ENCODE measurements around the gene FAF1.
"Not testable (repeated sequence)": the region's sequence is repeated elsewhere in the genome, so short reads cannot be mapped to it uniquely, and the experiment has no call there.

FAF1 gene

DNA sequence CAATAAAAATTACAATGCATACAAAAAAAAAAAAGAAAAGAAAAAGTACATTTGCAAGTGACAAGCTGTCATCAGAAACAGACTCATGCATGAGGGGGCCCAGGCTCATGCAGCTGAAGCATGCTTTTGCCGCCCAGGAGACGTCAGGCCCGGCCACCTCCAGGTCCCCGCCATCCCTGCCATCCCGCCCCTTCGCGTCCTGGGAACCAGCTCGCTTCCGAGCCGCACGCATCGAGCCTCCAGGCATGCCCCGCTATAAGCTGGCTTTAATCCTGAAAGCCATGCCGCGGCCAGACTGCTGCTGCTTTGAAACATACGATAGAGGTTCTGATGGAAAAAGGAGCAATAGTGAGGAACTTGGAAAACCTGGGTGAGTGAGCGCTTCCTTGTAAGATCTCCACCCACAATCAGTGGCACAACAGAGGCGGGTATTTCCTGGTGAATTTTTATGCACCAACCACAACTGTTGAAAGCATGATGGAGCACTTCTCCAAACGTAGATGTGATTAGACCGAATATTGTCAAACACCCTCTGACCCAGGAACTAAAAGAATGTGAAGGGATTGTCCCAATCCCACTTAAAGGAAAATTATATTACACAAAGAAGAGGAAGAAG, 113.7 kb downstream of the FAF1 start:
- Histone ChIP-seq H3K27me3 (ENCODE audit: insufficient read depth, low read length) (no peaks in the 10 kb centered on the region), H3K4me3 (ENCODE audit: low read length) (no peak overlapping the region), H3K4me1 (ENCODE audit: insufficient read depth, low read length) (0 out of 2 replicates have a peak, but pooled peaks cover 4% of the 10 kb centered on the region), H3K9me3 (ENCODE audit: insufficient read depth, low read depth, low read length) (peaks cover 4% of the 10 kb centered on the region; the same call in 1 of the 2 replicates), H3K36me3 (ENCODE audit: insufficient read depth, low read length) (no peaks in the 10 kb centered on the region), H3K9ac (ENCODE audit: low read depth, low read length) (no peak overlapping the region), H3K27ac (ENCODE audit: low read depth, low read length) (no peak overlapping the region)
- WGBS, result 94% methylated on average over 20 of the region's 20 CpGs

DNA sequence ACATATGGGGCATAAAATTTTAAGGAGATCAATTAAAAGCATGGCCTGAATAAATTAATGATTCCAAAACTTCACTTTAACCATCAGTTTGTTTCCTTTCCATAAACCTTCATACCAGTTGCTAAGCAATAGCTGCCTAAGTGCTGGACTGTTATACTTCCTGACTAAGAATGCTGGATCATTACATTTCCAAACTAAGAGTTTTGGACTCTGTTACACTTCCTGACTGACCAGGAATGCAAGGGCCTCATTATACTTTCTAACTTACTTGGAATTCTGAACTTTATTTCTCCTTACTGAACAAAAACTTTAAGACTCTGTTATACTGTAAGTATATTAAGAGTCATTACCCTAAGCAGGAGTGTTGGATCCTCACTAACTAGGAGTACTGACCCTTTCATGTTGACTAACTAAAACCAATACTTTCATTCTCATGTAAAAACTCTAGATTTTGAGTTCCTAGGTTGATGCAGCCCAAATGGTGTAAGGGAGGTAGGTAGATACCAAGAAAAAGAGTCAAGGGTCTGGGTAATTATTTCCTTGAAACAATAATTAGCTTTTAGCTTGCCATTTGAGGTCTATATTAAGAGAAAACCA, 118.2 kb downstream of the FAF1 start:
- no peak overlapping the region for H3K4me3 ChIP-seq (ENCODE audit: low read length)
- H3K27me3 ChIP-seq (ENCODE audit: insufficient read depth, low read length), result no peaks in the 10 kb centered on the region
- no peaks in the 10 kb centered on the region for H3K36me3 ChIP-seq (ENCODE audit: insufficient read depth, low read length)
- no peaks in the 10 kb centered on the region for H3K9me3 ChIP-seq (ENCODE audit: insufficient read depth, low read depth, low read length)
- 0 out of 2 replicates have a peak, but pooled peaks cover 4% of the 10 kb centered on the region for H3K4me1 ChIP-seq (ENCODE audit: insufficient read depth, low read length)
- no peak overlapping the region for H3K9ac ChIP-seq (ENCODE audit: low read depth, low read length)
- no peak overlapping the region for H3K27ac ChIP-seq (ENCODE audit: low read depth, low read length)

DNA sequence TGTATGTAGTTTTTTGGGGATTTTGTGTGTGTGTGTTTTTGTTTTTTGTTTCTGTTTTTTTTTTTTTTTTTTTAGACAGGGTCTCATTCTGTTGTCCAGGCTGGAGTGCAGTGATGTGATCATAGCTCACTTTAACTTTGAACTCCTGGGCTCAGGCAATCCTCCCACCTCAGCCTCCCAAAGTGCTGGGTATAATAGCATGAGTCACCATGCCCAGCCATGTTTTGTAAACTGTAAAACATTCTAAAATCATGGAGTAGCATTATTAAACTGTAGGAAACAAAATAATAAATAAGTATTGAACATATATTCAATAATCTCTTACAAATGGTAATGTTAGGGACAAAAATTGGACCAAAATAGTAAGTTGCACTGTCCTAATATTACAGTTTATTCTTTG, 124.0 kb downstream of the FAF1 start:
- peaks cover 3% of the 10 kb centered on the region; the same call in 1 of the 2 replicates for H3K36me3 ChIP-seq (ENCODE audit: insufficient read depth, low read length)
- no peak overlapping the region for H3K27ac ChIP-seq (ENCODE audit: low read depth, low read length)
- H3K27me3 ChIP-seq (ENCODE audit: insufficient read depth, low read length), result no peaks in the 10 kb centered on the region
- H3K4me1 ChIP-seq (ENCODE audit: insufficient read depth, low read length), result no peaks in the 10 kb centered on the region
- H3K9me3 ChIP-seq (ENCODE audit: insufficient read depth, low read depth, low read length), result peaks cover 12% of the 10 kb centered on the region; the same call in 1 of the 2 replicates
- no peak overlapping the region for H3K4me3 ChIP-seq (ENCODE audit: low read length)
- no peak overlapping the region for H3K9ac ChIP-seq (ENCODE audit: low read depth, low read length)

DNA sequence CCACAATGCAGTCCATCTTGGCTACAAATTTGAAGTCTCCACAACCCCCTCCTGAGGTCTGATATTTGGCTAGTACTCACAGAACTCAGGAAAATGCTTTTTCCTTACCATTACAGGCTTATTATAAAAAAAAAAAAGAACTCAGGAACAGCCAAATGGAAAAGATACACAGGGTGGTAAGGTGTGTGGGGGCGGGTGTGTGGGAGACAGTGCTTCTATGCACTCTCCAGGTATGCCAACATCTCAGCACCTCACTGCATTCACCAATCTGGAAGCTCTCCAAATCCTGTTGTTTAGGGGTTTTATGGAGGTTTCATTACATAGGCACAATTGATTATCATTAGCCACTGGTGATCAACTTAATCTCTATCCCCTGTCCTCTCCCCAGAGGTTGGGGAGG, 126.9 kb downstream of the FAF1 start:
- no CpG with 5 or more reads among the region's 1 CpG for WGBS
- Histone ChIP-seq H3K27me3 (ENCODE audit: insufficient read depth, low read length) (no peaks in the 10 kb centered on the region), H3K4me1 (ENCODE audit: insufficient read depth, low read length) (no peaks in the 10 kb centered on the region), H3K9ac (ENCODE audit: low read depth, low read length) (no peak overlapping the region), H3K36me3 (ENCODE audit: insufficient read depth, low read length) (peaks cover 3% of the 10 kb centered on the region; the same call in 1 of the 2 replicates), H3K27ac (ENCODE audit: low read depth, low read length) (no peak overlapping the region), H3K9me3 (ENCODE audit: insufficient read depth, low read depth, low read length) (peaks cover 12% of the 10 kb centered on the region; the same call in 1 of the 2 replicates), H3K4me3 (ENCODE audit: low read length) (no peak overlapping the region)

DNA sequence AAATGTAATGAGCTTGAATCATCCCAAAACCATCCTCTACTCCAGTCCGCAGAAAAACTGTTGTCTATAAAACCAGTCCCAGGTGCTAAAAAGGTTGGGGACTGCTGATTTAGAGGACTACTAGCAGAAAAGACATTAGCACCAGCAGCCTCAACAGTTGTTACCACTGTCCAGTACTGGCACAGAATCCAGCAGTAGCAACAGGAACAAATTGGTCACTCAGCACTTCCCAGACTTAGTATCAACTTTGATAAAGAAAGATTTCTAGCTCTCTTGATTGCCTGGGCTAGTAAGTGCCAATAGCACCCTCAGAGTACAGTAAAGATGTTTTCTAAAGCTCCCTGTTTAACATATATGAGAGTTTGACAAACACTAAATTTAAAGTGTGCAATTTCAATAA, 127.9 kb downstream of the FAF1 start:
- 100% methylated on average over 1 of the region's 1 CpG for WGBS
- Histone ChIP-seq H3K27me3 (ENCODE audit: insufficient read depth, low read length) (no peaks in the 10 kb centered on the region), H3K4me1 (ENCODE audit: insufficient read depth, low read length) (no peaks in the 10 kb centered on the region), H3K27ac (ENCODE audit: low read depth, low read length) (no peak overlapping the region), H3K36me3 (ENCODE audit: insufficient read depth, low read length) (peaks cover 3% of the 10 kb centered on the region; the same call in 1 of the 2 replicates), H3K4me3 (ENCODE audit: low read length) (no peak overlapping the region), H3K9ac (ENCODE audit: low read depth, low read length) (no peak overlapping the region), H3K9me3 (ENCODE audit: insufficient read depth, low read depth, low read length) (peaks cover 17% of the 10 kb centered on the region)

DNA sequence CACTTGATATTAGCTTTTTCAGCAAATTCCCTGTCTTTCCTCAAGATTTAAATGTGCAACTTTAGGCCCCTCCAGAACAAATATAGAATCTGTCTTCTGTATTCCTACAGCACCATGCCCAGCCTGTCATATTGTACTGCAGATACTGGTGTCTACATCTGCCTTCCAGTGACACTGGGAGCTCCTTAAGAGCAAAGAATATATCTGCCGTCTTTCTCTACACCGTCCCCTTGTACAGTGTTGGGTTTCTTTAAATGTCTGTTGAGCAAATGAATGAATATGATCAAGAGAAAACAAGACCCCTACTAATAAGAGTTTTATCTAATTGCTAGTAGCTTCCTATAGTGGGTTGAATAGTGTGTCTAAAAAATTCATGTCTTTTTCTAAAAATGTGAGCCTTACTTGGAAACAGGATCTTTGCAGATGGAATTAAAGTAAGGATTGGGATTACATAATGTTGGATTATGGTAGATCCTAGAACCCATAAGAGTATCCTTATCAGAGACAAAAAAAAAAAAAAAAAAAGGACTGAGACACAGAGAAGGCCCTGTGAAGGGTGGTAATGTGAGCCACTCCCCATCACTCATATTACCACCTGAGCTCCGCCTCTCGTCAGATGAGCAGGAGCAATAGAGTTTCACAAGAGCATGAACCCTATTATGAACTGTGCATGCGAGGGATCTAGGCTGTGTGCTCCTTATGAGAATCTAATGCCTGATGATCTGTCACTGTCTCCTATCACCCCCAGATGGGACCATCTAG, 128.6 kb downstream of the FAF1 start:
- Histone ChIP-seq H3K36me3 (ENCODE audit: insufficient read depth, low read length) (peaks cover 3% of the 10 kb centered on the region; the same call in 1 of the 2 replicates), H3K27me3 (ENCODE audit: insufficient read depth, low read length) (no peaks in the 10 kb centered on the region), H3K4me3 (ENCODE audit: low read length) (no peak overlapping the region), H3K4me1 (ENCODE audit: insufficient read depth, low read length) (no peaks in the 10 kb centered on the region), H3K9ac (ENCODE audit: low read depth, low read length) (no peak overlapping the region), H3K9me3 (ENCODE audit: insufficient read depth, low read depth, low read length) (peaks cover 19% of the 10 kb centered on the region), H3K27ac (ENCODE audit: low read depth, low read length) (no peak overlapping the region)
- 97% methylated on average over 5 of the region's 5 CpGs for WGBS

DNA sequence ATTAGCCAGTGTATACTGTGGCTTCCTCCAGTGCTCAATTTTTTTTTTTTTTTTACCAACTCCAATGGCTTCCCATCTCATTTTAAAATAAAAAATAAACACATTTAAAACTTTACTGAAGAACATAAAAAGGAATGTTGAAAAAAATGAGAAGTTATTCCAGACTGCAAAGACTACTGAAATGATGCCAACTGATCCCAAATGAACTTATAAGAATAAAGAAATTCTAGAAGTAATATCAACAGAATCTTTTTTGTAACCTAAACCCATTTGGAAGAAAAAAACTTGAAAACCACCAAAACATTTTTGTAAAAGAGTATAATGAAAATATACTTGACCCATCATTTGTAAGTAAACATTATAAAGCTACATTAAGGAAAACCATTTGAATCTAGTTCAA, 129.4 kb downstream of the FAF1 start:
- no peak overlapping the region for H3K27ac ChIP-seq (ENCODE audit: low read depth, low read length)
- H3K27me3 ChIP-seq (ENCODE audit: insufficient read depth, low read length), result no peaks in the 10 kb centered on the region
- no peak overlapping the region for H3K4me3 ChIP-seq (ENCODE audit: low read length)
- H3K36me3 ChIP-seq (ENCODE audit: insufficient read depth, low read length), result peaks cover 3% of the 10 kb centered on the region; the same call in 1 of the 2 replicates
- peaks cover 24% of the 10 kb centered on the region for H3K9me3 ChIP-seq (ENCODE audit: insufficient read depth, low read depth, low read length)
- H3K4me1 ChIP-seq (ENCODE audit: insufficient read depth, low read length), result no peaks in the 10 kb centered on the region
- H3K9ac ChIP-seq (ENCODE audit: low read depth, low read length), result no peak overlapping the region

DNA sequence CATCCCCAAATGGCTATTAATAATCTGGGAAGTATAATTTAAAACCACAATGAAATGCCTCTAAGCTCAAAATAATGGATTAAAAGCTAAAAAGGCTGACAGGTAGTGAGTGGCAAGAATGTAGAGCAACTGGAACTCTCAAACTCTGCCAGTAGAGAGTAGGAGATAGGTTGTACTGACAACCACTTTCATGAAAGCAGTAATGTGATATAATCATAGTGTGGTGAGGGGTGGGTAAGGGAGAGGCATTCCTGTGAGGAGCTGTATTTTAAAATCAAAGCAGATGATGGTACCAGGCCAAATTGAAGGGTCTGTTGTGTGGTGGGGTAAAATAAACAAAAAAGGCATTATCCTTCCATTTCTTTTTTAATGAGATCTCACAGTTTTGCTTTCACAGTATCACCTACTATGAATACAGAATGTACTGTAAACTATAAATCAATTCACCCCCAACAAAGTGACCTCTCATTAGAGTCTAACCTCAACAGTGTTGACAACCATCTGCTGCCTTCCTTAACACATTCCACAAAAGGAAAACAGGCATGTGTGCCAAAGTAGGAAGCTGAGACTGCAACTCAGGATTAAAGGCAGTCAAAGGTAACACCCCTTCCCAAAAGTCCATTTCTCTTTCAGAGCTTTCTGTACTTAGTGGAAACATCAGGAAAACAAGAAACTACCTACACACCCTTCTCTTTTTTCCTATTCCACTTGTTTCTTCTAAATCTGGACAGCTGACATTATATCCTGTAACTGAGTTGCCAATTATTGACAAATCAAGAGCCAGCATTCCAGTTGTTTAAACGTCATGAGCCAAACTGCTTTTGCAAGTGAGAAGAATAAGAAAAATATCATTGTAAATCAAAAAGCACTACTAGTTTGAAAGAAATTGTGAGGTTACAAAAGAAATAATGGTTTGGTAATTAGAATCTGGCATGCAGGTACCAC, 130.8 kb downstream of the FAF1 start:
- Histone ChIP-seq H3K4me3 (ENCODE audit: low read length) (no peak overlapping the region), H3K9me3 (ENCODE audit: insufficient read depth, low read depth, low read length) (peaks cover 24% of the 10 kb centered on the region), H3K27me3 (ENCODE audit: insufficient read depth, low read length) (no peaks in the 10 kb centered on the region), H3K4me1 (ENCODE audit: insufficient read depth, low read length) (no peaks in the 10 kb centered on the region), H3K27ac (ENCODE audit: low read depth, low read length) (no peak overlapping the region), H3K36me3 (ENCODE audit: insufficient read depth, low read length) (peaks cover 3% of the 10 kb centered on the region; the same call in 1 of the 2 replicates), H3K9ac (ENCODE audit: low read depth, low read length) (no peak overlapping the region)
- WGBS, result no CpG with 5 or more reads among the region's 1 CpG

DNA sequence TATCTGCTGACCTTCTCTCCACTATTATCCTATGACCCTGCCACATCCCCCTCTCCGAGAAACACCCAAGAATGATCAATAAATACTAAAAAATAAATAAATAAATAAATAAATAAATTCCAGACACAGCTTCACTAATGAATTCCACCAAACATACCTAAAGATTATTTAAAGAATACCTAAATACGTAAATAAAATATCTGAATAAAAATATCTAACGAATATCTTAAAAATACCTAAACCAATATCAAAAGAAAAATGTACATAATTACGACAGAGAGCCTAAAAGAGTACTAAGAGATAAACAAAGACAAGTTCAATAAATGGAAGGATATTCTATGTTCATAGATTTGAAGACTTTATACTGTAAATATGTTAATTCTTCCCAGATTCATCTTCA, 132.5 kb downstream of the FAF1 start:
- no peaks in the 10 kb centered on the region for H3K4me1 ChIP-seq (ENCODE audit: insufficient read depth, low read length)
- no peak overlapping the region for H3K27ac ChIP-seq (ENCODE audit: low read depth, low read length)
- no peaks in the 10 kb centered on the region for H3K27me3 ChIP-seq (ENCODE audit: insufficient read depth, low read length)
- no peak overlapping the region for H3K4me3 ChIP-seq (ENCODE audit: low read length)
- WGBS, result no CpG with 5 or more reads among the region's 4 CpGs
- no peak overlapping the region for H3K9ac ChIP-seq (ENCODE audit: low read depth, low read length)
- H3K9me3 ChIP-seq (ENCODE audit: insufficient read depth, low read depth, low read length), result peaks cover 22% of the 10 kb centered on the region
- peaks cover 3% of the 10 kb centered on the region; the same call in 1 of the 2 replicates for H3K36me3 ChIP-seq (ENCODE audit: insufficient read depth, low read length)

DNA sequence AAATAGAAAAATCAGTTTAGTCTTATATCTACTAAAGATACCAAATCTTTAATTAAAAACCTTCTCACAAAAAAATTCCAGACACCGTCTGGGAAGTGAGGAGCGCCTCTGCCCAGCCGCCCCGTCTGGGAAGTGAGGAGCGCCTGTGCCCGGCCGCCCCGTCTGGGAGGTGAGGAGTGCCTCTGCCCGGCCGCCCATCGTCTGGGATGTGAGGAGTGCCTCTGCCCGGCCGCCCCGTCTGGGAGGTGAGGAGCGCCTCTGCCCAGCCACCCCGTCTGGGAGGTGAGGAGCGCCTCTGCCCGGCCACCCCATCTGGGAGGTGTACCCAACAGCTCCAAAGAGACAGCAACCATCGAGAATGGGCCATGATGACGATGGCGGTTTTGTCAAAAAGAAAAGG, 133.3 kb downstream of the FAF1 start:
- H3K27me3 ChIP-seq (ENCODE audit: insufficient read depth, low read length); H3K4me3 ChIP-seq (ENCODE audit: low read length); H3K36me3 ChIP-seq (ENCODE audit: insufficient read depth, low read length); H3K27ac ChIP-seq (ENCODE audit: low read depth, low read length); H3K4me1 ChIP-seq (ENCODE audit: insufficient read depth, low read length); H3K9ac ChIP-seq (ENCODE audit: low read depth, low read length): not testable (repeated sequence)
- peaks cover 16% of the 10 kb centered on the region for H3K9me3 ChIP-seq (ENCODE audit: insufficient read depth, low read depth, low read length)
- WGBS, result 97% methylated on average over 21 of the region's 21 CpGs
